HPDE6-E6E7 (cell line): Measurements from ENCODE around the gene IL20.

Experiments used
- DNase-seq: peaks from one replicate; pipeline ENCODE4 v3.0.0; 2011; ENCODE audit warnings: missing footprints; ENCODE audit errors: extremely low spot score

The IL20 gene

DNA sequence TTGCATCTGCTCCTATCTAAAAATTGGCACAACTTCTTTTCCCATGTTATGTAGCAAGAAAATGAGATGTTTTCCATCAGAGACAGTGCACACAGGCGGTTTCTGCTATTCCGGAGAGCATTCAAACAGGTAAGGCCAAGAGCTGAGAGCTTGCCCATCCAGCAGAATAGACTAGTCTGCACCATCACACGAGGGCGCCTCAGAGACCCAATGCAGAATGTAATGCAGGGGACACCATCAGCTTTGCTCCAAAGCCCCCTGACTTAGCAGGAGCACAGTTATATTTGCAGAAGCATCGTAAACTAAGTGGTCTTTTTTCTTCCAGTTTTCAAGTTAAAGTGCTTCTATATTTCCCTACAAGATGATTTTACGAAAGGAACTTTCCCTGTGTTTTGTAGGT is 36.5 kb downstream of the IL20 start:
- DNase-seq = no peak

DNA sequence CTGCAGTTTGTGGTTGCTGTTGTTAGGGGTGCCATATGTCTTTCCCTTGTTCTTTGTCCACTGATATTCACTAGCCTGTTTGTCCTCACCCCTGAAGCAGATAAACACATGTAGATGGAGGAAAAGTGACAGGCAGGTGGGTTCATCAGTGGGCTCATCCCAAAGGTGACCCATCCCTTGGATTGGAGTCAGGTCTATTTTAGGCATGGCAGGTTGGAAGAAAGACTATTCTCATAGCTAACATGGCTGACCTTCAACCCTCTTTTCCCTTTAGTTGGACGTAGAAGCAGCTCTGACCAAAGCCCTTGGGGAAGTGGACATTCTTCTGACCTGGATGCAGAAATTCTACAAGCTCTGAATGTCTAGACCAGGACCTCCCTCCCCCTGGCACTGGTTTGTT is 37.3 kb downstream of the IL20 start:
- no peak for DNase-seq

DNA sequence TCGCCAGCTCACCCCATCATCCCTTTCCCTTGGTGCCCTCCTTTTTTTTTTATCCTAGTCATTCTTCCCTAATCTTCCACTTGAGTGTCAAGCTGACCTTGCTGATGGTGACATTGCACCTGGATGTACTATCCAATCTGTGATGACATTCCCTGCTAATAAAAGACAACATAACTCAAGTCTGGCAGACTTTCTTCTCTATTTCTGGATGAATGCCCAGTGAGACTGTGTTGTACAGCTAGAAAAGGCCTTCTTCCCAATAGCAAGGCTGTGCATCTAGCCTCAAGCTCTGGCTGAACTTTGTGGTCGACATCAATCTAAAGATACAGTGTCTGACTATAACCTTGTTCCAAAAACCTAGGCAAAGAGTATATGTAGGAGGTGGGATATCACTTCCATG is 38.3 kb downstream of the IL20 start:
- no peak for DNase-seq

DNA sequence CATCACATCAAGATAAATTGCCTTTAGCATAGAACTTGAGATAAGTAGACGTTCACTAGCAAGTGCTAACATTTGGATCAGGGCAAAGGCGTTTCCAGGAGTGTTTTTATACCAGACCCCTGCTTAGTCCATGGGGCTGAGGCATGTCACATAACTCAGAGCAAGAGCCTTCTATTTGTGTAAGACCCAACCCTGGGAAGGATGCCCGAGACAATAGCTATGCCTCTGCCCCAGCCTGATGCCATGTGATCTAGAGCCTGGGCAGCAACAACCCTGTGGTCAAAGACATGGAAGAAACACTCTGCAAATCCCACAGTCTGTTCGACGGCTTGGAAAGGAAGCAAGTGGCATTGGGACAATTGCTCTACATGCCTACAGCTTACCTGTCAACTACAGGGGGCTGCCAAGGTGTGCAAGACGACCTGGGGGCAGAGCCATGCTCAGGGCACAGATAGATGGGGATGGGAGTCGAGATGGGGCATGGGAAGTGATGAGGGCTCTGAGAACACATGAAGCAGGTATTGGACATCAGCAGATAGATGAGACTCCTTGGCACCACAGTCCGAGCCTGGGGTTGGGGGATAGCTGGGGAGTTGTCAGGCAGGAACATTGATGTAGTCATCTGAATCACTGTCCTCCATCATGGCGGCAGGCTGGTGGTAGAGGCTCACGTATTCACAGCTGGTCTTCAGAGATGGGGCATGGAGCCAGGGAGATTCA is 39.2 kb downstream of the IL20 start:
- DNase-seq = no peak

DNA sequence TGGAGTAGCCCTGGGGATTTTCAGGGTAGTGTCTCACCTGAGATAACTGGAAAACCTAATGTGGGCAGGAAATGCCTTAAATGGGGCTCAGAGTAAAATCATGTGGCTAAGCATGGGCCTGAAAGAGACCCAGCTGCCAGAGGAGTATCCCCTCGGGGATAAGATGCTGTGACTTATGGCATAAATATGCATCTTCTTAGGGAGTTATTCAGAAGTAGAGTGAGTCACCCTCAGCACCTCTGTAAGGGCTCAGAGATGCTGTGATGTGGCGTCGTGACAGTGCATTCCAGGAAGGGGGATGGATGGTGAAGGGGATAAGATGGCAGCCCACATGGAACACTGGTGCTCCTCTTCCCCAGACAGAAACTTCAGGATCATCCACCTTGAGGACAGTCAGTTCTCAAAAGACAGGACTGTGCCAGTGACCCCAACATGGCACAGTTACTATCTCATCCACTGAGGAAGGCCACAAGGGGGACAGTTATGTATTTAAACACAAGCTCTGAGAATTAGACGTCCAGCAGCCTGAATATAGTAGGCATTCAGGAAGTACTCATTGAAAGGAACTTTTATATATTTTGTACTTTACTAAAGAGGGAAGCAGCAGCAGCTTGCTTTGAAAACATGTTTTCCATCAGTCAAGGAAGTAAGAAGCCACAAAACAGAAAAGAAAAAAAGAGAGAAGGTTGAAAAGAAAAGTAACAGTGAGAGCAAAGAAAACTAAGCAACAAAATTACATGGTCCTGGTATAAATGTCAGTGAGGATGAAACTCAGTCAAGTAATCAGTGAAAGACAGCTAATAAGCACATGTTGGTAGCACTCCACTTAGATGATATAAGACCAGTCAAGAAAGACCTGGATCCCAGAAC is 40.1 kb downstream of the IL20 start:
- DNase-seq = peak; percentile 84

DNA sequence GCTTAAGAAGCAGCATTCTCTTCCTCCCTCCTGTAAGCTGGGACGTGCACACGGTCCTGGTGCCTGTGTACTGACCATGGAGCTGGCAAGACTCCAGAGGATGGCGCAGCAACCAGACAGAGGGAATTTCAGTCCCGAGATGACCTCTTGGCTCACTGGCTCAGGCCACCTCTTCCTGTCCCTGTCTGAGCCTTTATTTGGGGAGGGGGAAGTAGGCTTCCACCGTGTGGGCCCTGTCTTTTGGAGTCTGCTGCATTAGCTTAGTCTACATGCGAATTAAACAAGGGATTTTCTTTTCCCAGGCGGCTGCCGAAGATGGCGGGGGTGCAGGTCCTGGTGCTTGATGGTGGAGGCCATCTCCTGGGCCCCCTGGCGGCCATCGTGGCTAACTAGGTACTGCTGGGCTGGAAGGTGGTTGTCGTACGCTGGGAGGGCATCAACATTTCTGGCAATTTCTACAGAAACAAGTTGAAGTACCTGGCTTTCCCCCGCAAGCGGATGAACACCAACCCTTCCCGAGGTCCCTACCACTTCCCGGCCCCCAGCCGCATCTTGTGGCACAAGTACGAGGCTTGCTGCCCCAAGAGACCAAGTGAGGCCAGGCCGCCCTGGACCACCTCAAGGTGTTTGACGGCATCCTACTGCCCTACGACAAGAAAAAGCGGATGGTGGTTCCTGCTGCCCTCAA is 42.0 kb downstream of the IL20 start:
- no peak for DNase-seq

DNA sequence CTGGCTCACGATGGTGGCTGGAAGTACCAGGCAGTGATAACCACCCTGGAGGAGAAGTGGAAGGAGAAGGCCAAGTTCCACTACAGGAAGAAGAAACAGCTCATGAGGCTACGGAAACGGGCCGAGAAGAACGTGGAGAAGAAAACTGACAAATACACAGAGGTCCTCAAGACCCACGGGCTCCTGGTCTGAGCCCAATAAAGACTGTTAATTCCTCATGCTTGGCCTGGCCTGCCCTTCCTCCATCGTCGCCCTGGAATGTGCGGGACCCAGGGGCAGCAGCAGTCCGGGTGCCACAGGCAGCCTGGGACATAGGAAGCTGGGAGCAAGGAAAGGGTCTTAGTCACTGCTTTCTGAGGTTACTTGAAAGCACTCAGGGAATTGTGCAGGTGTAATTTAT is 42.6 kb downstream of the IL20 start:
- no peak for DNase-seq

DNA sequence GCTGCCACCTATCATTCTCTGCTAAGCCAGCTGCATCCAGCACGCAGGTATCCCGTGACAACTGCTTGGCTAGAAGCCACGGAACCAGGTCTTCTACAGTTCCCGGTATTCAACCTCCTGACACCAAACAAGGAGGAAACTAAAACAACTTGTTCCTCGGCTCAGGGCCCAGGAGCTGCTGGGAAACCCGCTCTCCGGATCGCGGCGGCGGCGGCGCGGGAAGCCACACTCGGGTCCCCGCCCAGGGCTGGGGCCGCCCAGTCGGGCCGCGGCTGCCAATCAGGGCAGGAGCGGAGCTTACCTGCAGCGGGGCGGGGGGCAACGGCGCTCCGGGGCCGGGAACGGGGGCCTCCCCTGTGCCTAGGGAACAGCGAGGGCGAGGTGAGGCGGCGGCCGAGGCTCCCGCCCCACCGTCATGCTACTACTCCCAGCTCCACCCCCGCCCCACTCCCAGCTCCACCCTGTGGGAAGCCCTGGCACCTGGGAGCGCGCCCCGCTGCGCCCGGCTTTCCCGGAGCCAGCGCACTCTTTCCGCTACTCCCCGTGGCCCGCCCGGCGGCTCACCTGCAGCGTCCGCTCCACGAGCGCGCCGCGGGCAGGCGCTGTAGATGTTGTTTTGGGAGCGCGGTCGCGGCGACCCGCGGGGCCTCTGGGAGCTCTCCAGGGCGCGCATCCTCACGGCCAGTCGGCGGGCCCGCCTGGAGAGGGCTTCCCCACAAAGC is 43.9 kb downstream of the IL20 start:
- peak; percentile 63 for DNase-seq

DNA sequence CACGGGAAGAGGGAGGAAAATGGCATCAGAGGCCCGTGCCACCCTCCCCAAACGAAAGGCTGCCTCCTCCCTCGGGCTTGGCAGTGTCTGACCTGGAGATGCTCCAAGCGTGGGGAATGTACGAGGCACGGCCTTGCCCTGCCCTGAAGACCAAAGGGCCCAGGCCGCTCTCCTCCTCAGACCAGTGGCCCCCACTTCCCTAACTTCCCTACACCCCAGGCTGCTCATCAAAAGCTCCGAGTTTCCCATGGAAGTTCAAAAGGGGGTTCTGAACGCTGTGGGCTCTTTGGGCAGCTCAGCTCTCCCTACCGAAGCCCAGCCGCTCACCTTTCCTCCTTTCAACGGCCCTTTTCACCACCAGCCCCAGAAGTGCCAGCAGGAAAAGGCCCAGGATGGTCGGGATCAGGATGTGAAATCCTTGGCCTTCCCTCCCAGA is 44.5 kb downstream of the IL20 start:
- no peak for DNase-seq

DNA sequence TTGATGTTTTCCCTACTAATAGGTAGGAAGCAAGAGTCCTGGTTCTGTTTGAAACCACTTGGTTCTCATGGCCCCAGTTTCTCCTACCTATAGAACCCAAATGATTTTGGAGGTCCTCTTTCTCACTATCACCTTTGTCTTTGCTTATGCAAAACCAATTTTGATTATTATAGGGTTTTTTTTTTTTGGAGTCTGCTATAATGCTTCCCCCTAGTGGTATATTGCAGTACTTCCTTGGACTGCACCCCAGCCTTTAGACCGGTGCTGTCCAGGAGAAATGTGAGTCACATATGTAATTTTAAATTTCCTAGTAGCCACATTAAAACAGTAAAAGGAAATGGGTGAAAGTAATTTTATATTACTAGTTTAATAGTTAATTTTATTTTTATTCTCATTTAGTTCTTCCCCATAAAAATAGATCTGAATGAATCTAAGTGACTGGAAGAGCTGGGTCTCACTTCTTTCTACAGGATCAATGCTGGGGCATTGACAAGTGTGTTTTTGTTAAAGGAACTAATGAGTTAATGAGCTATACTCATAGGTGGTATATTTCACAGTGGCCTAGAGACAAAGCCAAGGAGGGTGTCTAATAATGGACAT is 45.7 kb downstream of the IL20 start:
- DNase-seq = peak; percentile 69

DNA sequence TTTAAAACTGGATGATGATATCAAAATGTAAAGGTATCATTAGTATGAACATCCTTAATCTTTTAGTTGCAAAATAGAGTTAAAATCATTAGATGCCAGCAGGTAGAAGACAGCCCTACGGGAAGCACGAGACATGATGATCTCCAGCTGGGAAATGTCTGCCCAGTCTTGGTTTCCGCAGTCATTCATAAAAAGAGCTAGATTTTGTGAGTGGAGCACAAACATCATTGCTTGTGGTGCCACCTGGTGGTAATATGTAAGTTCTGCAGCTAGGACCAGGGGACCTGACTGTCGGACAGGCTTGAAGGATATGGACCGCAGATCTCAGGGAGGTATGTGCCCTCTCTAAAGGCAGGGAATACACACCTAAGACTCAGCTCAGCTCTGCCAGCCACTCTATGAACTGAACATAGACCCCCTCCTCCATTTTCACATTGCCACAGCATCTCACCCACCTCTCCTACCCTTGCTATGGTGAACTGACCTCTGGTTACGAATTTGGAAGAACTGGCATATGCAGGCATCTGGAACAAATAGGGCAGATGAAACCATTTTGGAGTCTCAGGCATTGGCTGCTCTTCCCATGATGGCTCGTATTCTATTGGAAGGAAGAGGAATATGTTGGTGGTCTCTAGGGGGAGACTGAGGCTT is 47.1 kb downstream of the IL20 start:
- DNase-seq = peak; percentile 74

DNA sequence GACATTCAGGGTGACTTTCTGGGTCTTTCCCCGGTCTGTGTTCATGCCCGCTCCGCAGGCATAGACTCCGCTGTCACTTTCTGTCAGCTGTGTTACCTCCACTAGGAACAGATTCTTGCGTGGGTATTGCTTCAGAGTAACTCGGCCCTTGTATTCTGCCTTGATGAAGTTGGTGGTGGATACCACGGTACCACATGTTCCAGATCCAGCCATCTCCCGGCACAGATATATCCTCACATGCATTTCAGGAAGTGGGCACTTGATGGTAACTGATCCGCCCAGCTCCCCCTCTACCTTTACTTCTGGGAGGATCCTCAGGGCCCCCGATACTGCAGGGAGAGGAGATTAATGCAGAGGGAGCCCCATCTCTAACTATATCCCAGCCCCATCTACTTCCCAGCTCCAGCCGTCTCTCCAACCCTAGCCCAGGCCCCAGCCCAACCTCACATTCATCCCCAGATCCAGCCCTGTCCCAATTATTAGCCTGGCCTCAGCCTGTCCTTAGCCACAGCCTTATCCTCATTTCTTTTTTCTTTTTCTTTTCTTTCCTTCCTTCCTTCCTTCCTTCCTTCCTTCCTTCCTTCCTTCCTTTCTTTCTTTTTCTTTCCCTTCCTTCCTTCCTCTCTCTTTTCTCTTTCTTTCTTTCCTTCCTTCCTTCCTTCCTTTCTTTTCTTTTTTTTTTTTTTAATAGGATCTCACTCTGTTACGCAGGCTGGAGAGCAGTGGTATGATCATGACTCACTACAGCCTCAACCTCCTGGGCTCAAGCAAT is 48.5 kb downstream of the IL20 start:
- DNase-seq = no peak

DNA sequence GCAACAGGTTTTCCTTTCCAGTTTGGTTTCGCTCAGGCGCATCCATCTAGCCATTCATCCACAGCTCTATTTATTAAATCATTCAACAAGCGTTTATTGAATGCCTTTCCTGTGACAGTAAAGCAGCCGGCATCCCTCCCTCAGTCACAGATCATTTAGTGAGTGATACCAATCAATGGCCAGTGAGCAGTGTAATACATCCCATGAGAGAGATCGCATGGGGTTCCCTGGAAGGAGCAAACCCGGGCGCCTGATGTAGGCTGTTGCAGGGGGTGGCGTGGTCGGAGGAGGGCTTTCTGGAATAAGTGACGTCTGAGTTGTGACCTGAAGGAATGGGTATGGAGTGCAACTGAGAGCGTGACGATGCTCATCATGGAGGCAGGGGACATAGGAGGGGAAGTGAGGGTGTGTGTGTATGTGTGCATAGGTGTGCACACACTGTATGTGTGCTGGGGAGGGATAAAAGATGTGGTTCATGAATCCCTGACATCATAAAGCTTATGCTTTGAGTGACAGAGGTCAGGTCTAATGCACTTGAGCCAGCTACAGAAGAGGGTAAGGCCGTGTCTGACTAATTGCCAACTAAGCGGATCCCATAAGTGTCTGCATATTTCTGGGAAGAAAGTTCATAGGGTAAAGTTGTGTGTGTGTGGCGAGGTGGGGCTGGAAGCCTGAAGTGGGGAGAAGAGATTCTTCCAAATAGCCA is 49.8 kb downstream of the IL20 start:
- DNase-seq = no peak

DNA sequence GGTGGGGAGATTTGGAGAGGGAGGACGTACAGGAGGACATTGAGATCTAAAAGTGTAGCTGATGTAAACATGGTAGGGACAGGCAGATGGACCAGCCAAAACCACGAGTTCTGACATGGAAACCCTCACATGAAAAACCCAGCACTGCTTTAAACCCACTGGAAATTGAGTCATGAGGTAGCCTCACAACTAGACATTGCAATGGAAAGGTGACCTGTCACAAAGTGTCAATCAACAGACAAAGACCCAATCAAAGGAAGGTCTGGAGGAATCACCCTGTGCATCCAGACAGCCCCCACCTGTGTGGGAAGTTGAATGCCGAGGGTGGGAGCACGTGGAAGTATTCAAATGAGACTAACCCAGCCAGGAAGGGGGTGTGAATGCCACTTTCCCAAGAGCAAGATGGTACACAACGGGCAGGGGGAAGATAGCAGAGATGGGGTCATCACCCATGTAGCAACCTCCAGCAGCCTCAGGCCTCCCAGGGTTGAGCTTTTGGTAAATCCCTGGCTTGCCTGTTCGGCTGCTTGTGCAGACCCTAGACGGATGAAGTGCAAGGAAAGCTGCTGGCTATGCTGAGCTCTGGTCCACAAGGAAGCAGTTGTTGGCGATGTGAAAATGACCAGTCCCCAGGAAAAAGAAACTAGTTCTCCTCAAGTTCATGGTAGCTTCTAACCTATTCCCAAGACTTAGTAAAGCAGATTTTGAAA is 50.7 kb downstream of the IL20 start:
- no peak for DNase-seq

DNA sequence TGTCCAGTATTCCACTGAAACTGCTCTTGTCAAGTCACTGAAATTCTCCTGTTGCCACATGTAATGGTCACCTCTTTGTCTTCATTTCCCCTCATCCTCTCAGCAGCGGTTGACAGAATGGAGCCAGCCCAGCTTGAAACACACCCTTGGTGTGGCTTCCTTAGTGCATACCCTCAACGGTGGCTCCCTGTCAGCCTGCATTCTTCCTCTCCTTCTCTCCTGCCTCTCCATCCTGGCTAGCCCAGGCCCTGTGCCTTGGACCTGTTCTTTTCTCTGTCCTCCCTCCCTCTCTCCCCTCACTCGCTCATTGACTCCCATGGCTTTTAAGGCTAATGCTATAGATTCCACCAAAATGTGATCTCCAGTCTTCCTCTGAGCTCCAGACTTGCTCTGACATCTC is 52.7 kb downstream of the IL20 start:
- no peak for DNase-seq
